Esophagus squamous epithelium (tissue), 5 donors: Measurements from ENCODE around the gene MGAT4B. TPM values are rescaled to one million over a fixed set of nuclear protein-coding genes. Genes with fewer than 3 reads are reported as not detected.

Experiments
- DNase-seq: peaks from one replicate; lab custom pipeline; 2025; lab: John Stamatoyannopoulos, UW
- H3K27ac ChIP-seq, 4 donors: fragments of 200-600 bp; sonication (generic); one replicate each; pipeline ENCODE4 v1.5.1; 2016 to 2019; ENCODE audit warnings: mild to moderate bottlenecking in 1 of 4
- H3K27me3 ChIP-seq, 4 donors: fragments of 200-600 bp; sonication (generic); 1 replicate in 3 of 4; 2 replicates in 1 of 4; pipeline versions ENCODE4 v1.5.1 to v1.6.0; 2017 to 2021; ENCODE audit warnings: antibody characterized with exemption in 1 of 4
- H3K36me3 ChIP-seq, 3 donors: fragments of 200-600 bp; sonication (generic); one replicate each; pipeline ENCODE4 v1.5.1; 2016 to 2019
- H3K4me1 ChIP-seq, 3 donors: fragments of 200-600 bp; sonication (generic); one replicate each; pipeline ENCODE4 v1.5.1; 2017 to 2019
- H3K4me3 ChIP-seq, 4 donors: fragments of 200-600 bp; sonication (generic); 1 replicate in 3 of 4; 2 replicates in 1 of 4; pipeline ENCODE4 v1.5.1; 2016 to 2019; ENCODE audit warnings: mild to moderate bottlenecking in 2 of 4, moderate library complexity in 1 of 4
- H3K9me3 ChIP-seq, 3 donors: fragments of 200-600 bp; sonication (generic); one replicate each; pipeline ENCODE4 v1.5.1; 2016 to 2019
- CTCF ChIP-seq, 6 experiments: fragments of 450-650 bp in 4 of 6; fragments of 200-600 bp in 2 of 6; sonication (generic) in 2 of 6; IDR thresholded peaks; one replicate each; pipeline ENCODE4 v1.5.1; 2016 to 2019; ENCODE audit warnings: antibody characterized with exemption in 6 of 6, mild to moderate bottlenecking in 4 of 6, moderate library complexity in 4 of 6
- POLR2A ChIP-seq, 4 donors: fragments of 450-650 bp; IDR thresholded peaks; one replicate each; pipeline ENCODE4 v1.6.1; 2017; ENCODE audit warnings: antibody characterized with exemption in 4 of 4, mild to moderate bottlenecking in 4 of 4, moderate library complexity in 3 of 4
- WGBS, 2 donors: methylation state at CpG; one replicate each; pipeline ENCODE4 v1.1.5; 2018; 5-methylcytosine and 5-hydroxymethylcytosine counted together
- intact Hi-C: fragments of 100-400 bp; cut with DNase I; formaldehyde crosslinking; loops from one replicate; pipeline ENCODE4 v1.15.0; 2022
- total RNA-seq, 4 donors: library from RNA; depleted of rRNA; stranded (reverse); fragments of >200 nt; gene quantifications; one replicate each; pipeline ENCODE4 v1.1.0, GENCODE V29; 2016
- donor health status: DM: yes; HTN: yes; CAD: no.

The MGAT4B gene
- total RNA-seq, 4 donors from 2014 or later: 68.5 to 119 (median 87.7) TPM

GRCh38 chr5:179797741-179798140 lies 8.9 kb downstream of the MGAT4B start:
- no peak for TF ChIP-seq CTCF (IDR thresholded peaks at IDR 0.05)
- TF ChIP-seq POLR2A (IDR thresholded peaks at IDR 0.05): no peak
- Histone ChIP-seq H3K9me3 (no peaks in the 10 kb centered on the region), H3K27ac (no peak overlapping the region), H3K4me3 (no peak overlapping the region), H3K27me3 (no peaks in the 10 kb centered on the region), H3K4me1 (peaks cover 46 to 68% (median 54%) of the 10 kb centered on the region in 3 donors), H3K36me3 (peaks cover 21 to 48% (median 30%) of the 10 kb centered on the region in 3 donors)
- no peak for DNase-seq
- WGBS, 2 donors: 77 to 78% methylated on average over 9 to 10 of the region's 30 CpGs
- intact Hi-C loops: loop anchor here (5.0 kb wide), 1 partner anchor 110 kb away; the partner anchor contains the start of gene TBC1D9B

GRCh38 chr5:179796877-179797608 lies 9.6 kb downstream of the MGAT4B start:
- Histone ChIP-seq H3K36me3 (peaks cover 21 to 48% (median 30%) of the 10 kb centered on the region in 3 donors), H3K27me3 (no peaks in the 10 kb centered on the region), H3K4me1 (peaks cover 46 to 68% (median 48%) of the 10 kb centered on the region in 3 donors), H3K4me3 (peak overlapping the region in 3 of 4 donors; percentile 48 to 70 (median 68)), H3K27ac (peak overlapping the region; percentile 81 to 93 (median 86)), H3K9me3 (no peaks in the 10 kb centered on the region)
- DNase-seq: no peak
- intact Hi-C loops: loop anchor here (5.0 kb wide), 1 partner anchor 110 kb away; the partner anchor contains the start of gene TBC1D9B
- no peak for TF ChIP-seq POLR2A (IDR thresholded peaks at IDR 0.05)
- no peak for TF ChIP-seq CTCF (IDR thresholded peaks at IDR 0.05)
- 74 to 80% methylated on average over 9 to 15 of the region's 21 CpGs for WGBS, 2 donors

DNA sequence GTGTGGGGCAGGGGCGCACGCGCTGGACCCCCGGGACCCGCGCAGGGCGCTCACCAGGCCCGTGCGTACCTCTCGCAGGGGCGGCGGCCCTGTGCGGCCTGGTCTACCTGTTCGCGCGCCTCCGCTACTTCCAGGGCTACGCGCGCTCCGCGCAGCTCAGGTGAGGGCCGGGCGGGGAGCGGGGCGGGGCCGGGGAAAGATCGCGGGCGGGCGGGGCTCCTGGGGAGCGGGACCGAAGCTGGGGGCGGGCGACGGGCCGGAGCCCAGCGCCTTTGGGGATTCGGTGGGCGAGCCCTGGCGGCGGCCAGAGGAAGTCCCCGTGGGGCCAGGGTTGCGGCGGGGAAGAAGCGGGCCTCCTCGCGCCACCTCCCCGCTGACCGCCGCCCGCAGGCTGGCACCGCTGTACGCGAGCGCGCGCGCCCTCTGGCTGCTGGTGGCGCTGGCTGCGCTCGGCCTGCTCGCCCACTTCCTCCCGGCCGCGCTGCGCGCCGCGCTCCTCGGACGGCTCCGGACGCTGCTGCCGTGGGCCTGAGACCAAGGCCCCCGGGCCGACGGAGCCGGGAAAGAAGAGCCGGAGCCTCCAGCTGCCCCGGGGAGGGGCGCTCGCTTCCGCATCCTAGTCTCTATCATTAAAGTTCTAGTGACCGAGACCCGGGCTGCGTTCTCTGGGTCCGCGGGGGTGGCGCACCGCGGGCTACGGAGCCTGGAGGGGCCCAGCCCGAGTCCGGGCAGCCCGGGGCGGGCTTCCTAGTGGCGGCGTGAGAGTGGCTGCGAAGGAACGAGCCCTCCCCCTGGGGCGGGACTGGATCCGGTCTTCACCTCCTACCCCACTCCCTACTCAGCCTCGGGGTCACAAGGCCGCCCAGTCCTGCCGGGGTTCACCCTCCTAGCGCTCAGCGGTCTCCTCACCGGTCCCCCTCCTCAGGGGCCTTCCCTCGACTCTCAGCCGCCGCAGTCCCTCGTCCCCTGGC lies 10.5 kb downstream of the MGAT4B start:
- TF ChIP-seq CTCF (IDR thresholded peaks at IDR 0.05) (peak; percentile 64 to 97 (median 91)), POLR2A (IDR thresholded peaks at IDR 0.05) (peak in 2 of 4 donors; percentile 36 to 45)
- Histone ChIP-seq H3K27ac (peak overlapping the region; percentile 81 to 93 (median 86)), H3K36me3 (peaks cover 21 to 42% (median 26%) of the 10 kb centered on the region in 3 donors), H3K4me3 (peak overlapping the region; percentile 48 to 70 (median 58)), H3K27me3 (no peaks in the 10 kb centered on the region), H3K9me3 (no peaks in the 10 kb centered on the region), H3K4me1 (peaks cover 41 to 67% (median 43%) of the 10 kb centered on the region in 3 donors)
- no peak for DNase-seq
- 5 to 36% methylated on average over 6 to 20 of the region's 113 CpGs for whole genome bisulfite sequencing, 2 donors
- intact Hi-C loops: loop anchor here (5.0 kb wide), 1 partner anchor 111 kb away; the partner anchor contains the start of gene TBC1D9B

DNA sequence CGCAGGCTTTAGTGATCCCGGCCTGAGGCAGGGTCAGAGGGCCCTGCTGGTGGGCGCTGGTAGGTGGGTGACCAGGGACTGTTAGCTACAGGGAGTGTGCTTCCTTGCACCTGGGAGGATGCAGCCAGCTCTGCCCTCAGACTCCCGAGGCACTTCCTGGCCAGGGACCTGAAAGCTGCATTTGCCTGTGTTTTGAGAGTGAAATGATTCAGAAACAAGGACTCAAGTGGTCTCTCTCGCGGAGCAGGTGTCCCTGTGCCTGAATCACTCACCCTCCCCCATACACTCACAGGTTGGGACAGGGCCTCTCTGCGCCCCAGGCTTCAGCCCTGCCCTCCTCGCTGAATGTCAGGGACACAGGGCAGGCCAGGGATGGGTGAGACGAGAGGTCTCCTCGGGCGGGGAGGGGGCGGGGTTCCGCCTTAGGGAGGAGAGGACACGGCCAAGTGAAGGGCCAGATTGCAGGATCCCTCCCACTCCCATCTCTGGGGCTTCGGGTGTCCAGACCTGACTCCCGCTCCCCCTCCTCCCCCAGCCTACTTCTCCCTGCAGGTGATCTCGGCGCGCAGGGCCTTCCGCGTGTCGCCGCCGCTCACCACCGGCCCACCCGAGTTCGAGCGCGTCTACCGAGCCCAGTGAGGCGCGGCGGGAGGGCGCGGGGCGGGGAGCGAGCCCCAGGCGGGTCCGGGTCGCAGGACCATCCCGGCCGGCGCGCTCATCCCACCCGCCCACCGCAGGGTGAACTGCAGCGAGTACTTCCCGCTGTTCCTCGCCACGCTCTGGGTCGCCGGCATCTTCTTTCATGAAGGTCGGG lies 11.4 kb downstream of the MGAT4B start:
- TF ChIP-seq POLR2A (IDR thresholded peaks at IDR 0.05): peak in 1 of 4 donors; percentile 16
- TF ChIP-seq CTCF (IDR thresholded peaks at IDR 0.05): no peak
- no peaks in the 10 kb centered on the region for H3K27me3 ChIP-seq
- DNase-seq: no peak
- H3K4me1 ChIP-seq: peaks cover 41 to 66% (median 43%) of the 10 kb centered on the region in 3 donors
- intact Hi-C loops: loop anchor here (5.0 kb wide), 1 partner anchor 112 kb away; the partner anchor contains the start of gene TBC1D9B
- peaks cover 21 to 33% (median 22%) of the 10 kb centered on the region in 3 donors for H3K36me3 ChIP-seq
- H3K9me3 ChIP-seq: no peaks in the 10 kb centered on the region
- peak overlapping the region; percentile 48 to 70 (median 58) for H3K4me3 ChIP-seq
- peak overlapping the region; percentile 81 to 93 (median 86) for H3K27ac ChIP-seq
- WGBS, 2 donors: 33 to 35% methylated on average over 4 to 5 of the region's 53 CpGs
